ENCODE data around the gene ZFAND3.

Gene ZFAND3

GRCh38 chr6:37781788-37782187 lies 37.7 kb upstream of the ZFAND3 start:
- TF ChIP-seq ZFX (IDR thresholded peaks at IDR 0.05; ENCODE audit: borderline replicate concordance), result no peak
- TF ChIP-seq CTCF (IDR thresholded peaks at IDR 0.05), result no peak

GRCh38 chr6:37783025-37783855 lies 36.3 kb upstream of the ZFAND3 start:
- TF ChIP-seq CTCF (IDR thresholded peaks at IDR 0.05), result no peak
- TF ChIP-seq ZFX (IDR thresholded peaks at IDR 0.05; ENCODE audit: borderline replicate concordance), result no peak
- no peak overlapping the region for H3K27ac ChIP-seq

More at GRCh38 chr6:37781788-37782187, 37.7 kb upstream of the ZFAND3 start:
- H3K27ac ChIP-seq, result no peak overlapping the region

GRCh38 chr6:37783856-37784584 lies 35.5 kb upstream of the ZFAND3 start:
- H3K27ac ChIP-seq, result no peak overlapping the region
- TF ChIP-seq CTCF (IDR thresholded peaks at IDR 0.05) (no peak), ZFX (IDR thresholded peaks at IDR 0.05; ENCODE audit: borderline replicate concordance) (no peak)

- TF ChIP-seq ZFX (IDR thresholded peaks at IDR 0.05; ENCODE audit: borderline replicate concordance) (no peak), CTCF (IDR thresholded peaks at IDR 0.05) (no peak)
- H3K27ac ChIP-seq, result no peak overlapping the region
Measured at GRCh38 chr6:37784585-37784967, 35.0 kb upstream of the ZFAND3 start.

GRCh38 chr6:37785002-37785662 lies 34.4 kb upstream of the ZFAND3 start:
- no peak overlapping the region for H3K27ac ChIP-seq
- TF ChIP-seq ZFX (IDR thresholded peaks at IDR 0.05; ENCODE audit: borderline replicate concordance), result no peak
- no peak for TF ChIP-seq CTCF (IDR thresholded peaks at IDR 0.05)

GRCh38 chr6:37785663-37786270 lies 33.8 kb upstream of the ZFAND3 start:
- no peak for TF ChIP-seq ZFX (IDR thresholded peaks at IDR 0.05; ENCODE audit: borderline replicate concordance)
- TF ChIP-seq CTCF (IDR thresholded peaks at IDR 0.05), result no peak
- no peak overlapping the region for H3K27ac ChIP-seq
